Measurements from ENCODE around the gene FAM181B.

GRCh38 chr11:82682003-82682751 lies 51.5 kb downstream of the FAM181B start:
- TF ChIP-seq GATA2 (IDR thresholded peaks at IDR 0.05; ENCODE audit: low read depth, low read length), result no peak
- no peak for TF ChIP-seq GATA3 (IDR thresholded peaks at IDR 0.05; ENCODE audit: low read depth, low read length)
